NK-92 (cell line): ENCODE data around the gene POU5F1.
"Not testable (repeated sequence)": the region's sequence is repeated elsewhere in the genome, so short reads cannot be mapped to it uniquely, and the experiment has no call there.

ENCODE experiments used
- DNase-seq: peaks from one replicate; lab custom pipeline; 2025; ENCODE audit not compliant: unreplicated experiment; lab: John Stamatoyannopoulos, UW

The POU5F1 gene

GRCh38 chr6:31170600-31170881 lies at the start of gene POU5F1:
Gene POU5F1, minus strand, starts transcription at chr6:31170682. Its CDS starts 62 bp downstream, at chr6:31170620.
- no peak for DNase-seq

GRCh38 chr6:31216208-31216898 lies 45.9 kb upstream of the POU5F1 start:
- no peak for DNase-seq

GRCh38 chr6:31215216-31215615 lies 44.7 kb upstream of the POU5F1 start:
- not testable (repeated sequence) for DNase-seq

- no peak for DNase-seq
Observed at GRCh38 chr6:31214516-31214915, 44.0 kb upstream of the POU5F1 start.

GRCh38 chr6:31210741-31211532 lies 40.5 kb upstream of the POU5F1 start:
- DNase-seq = no peak

GRCh38 chr6:31210123-31210522 lies 39.6 kb upstream of the POU5F1 start:
- no peak for DNase-seq

GRCh38 chr6:31209137-31209536 lies 38.7 kb upstream of the POU5F1 start:
- DNase-seq = no peak

- no peak for DNase-seq
Observed at GRCh38 chr6:31208506-31208905, 38.0 kb upstream of the POU5F1 start.

- DNase-seq = no peak
Observed at GRCh38 chr6:31205638-31206037, 35.2 kb upstream of the POU5F1 start.

GRCh38 chr6:31204751-31205145 lies 34.3 kb upstream of the POU5F1 start:
- no peak for DNase-seq

GRCh38 chr6:31203345-31203979 lies 33.0 kb upstream of the POU5F1 start:
- DNase-seq = no peak

GRCh38 chr6:31202259-31203166 lies 32.0 kb upstream of the POU5F1 start:
- no peak for DNase-seq

GRCh38 chr6:31199105-31199452 lies 28.6 kb upstream of the POU5F1 start:
- not testable (repeated sequence) for DNase-seq

GRCh38 chr6:31197559-31198305 lies 27.2 kb upstream of the POU5F1 start:
- DNase-seq = peak; percentile 76

GRCh38 chr6:31196251-31197022 lies 26.0 kb upstream of the POU5F1 start:
- DNase-seq = not testable (repeated sequence)

- not testable (repeated sequence) for DNase-seq
Observed at GRCh38 chr6:31195308-31195979, 25.0 kb upstream of the POU5F1 start.

GRCh38 chr6:31194061-31194834 lies 23.8 kb upstream of the POU5F1 start:
- no peak for DNase-seq

- no peak for DNase-seq
Observed at GRCh38 chr6:31193206-31193605, 22.7 kb upstream of the POU5F1 start.
